HG03558 (cell line): ENCODE measurements around the gene ATG4C.
"Not testable (repeated sequence)": the region's sequence is repeated elsewhere in the genome, so short reads cannot be mapped to it uniquely, and the experiment has no call there.

Source experiments
- ATAC-seq: cut with Tn5 transposase; IDR thresholded peaks from one replicate; pipeline ENCODE4 v1.9.1; 2021; ENCODE audit warnings: moderate number of reproducible peaks; ENCODE audit not compliant: unreplicated experiment; ENCODE audit errors: extremely low read depth

Gene ATG4C

GRCh38 chr1:62772607-62773295 lies 11.2 kb upstream of the ATG4C start:
- ATAC-seq: no peak

- ATAC-seq: no peak
Observed at GRCh38 chr1:62774006-62774405, 9.9 kb upstream of the ATG4C start.

- ATAC-seq: no peak
Observed at GRCh38 chr1:62774971-62775595, 8.8 kb upstream of the ATG4C start.

- ATAC-seq: no peak
Observed at GRCh38 chr1:62778208-62778607, 5.7 kb upstream of the ATG4C start.

- no peak for ATAC-seq
Observed at GRCh38 chr1:62781841-62782543, 1.9 kb upstream of the ATG4C start.

- ATAC-seq: not testable (repeated sequence)
Observed at GRCh38 chr1:62782544-62783212, 1.3 kb upstream of the ATG4C start.

- ATAC-seq: no peak
Observed at GRCh38 chr1:62784509-62785365, 805 bp downstream of the ATG4C start.

GRCh38 chr1:62790716-62791115 lies 6.8 kb downstream of the ATG4C start:
- ATAC-seq: no peak

GRCh38 chr1:62794053-62794452 lies 10.1 kb downstream of the ATG4C start:
- ATAC-seq: no peak

- ATAC-seq: no peak
Observed at GRCh38 chr1:62796221-62796620, 12.3 kb downstream of the ATG4C start.

- ATAC-seq: no peak
Observed at GRCh38 chr1:62799688-62800087, 15.8 kb downstream of the ATG4C start.

GRCh38 chr1:62800281-62800680 lies 16.3 kb downstream of the ATG4C start:
- no peak for ATAC-seq

GRCh38 chr1:62800825-62801306 lies 16.9 kb downstream of the ATG4C start:
- ATAC-seq: peak; percentile 99

GRCh38 chr1:62809788-62810187 lies 25.9 kb downstream of the ATG4C start:
- no peak for ATAC-seq

- ATAC-seq: peak; percentile 93
Observed at GRCh38 chr1:62810420-62811274, 26.7 kb downstream of the ATG4C start.

- no peak for ATAC-seq
Observed at GRCh38 chr1:62823556-62823955, 39.6 kb downstream of the ATG4C start.

- no peak for ATAC-seq
Observed at GRCh38 chr1:62826901-62827300, 43.0 kb downstream of the ATG4C start.

GRCh38 chr1:62827786-62828185 lies 43.9 kb downstream of the ATG4C start:
- not testable (repeated sequence) for ATAC-seq

- ATAC-seq: no peak
Observed at GRCh38 chr1:62832276-62832675, 48.3 kb downstream of the ATG4C start.
